DMS 273 (cell line): ENCODE data around the gene PRPS1.
"Not testable (repeated sequence)": the region's sequence is repeated elsewhere in the genome, so short reads cannot be mapped to it uniquely, and the experiment has no call there.

ENCODE experiments used
- DNase-seq: peaks from one replicate; lab custom pipeline; 2025; ENCODE audit not compliant: unreplicated experiment; lab: John Stamatoyannopoulos, UW

PRPS1 gene

DNA sequence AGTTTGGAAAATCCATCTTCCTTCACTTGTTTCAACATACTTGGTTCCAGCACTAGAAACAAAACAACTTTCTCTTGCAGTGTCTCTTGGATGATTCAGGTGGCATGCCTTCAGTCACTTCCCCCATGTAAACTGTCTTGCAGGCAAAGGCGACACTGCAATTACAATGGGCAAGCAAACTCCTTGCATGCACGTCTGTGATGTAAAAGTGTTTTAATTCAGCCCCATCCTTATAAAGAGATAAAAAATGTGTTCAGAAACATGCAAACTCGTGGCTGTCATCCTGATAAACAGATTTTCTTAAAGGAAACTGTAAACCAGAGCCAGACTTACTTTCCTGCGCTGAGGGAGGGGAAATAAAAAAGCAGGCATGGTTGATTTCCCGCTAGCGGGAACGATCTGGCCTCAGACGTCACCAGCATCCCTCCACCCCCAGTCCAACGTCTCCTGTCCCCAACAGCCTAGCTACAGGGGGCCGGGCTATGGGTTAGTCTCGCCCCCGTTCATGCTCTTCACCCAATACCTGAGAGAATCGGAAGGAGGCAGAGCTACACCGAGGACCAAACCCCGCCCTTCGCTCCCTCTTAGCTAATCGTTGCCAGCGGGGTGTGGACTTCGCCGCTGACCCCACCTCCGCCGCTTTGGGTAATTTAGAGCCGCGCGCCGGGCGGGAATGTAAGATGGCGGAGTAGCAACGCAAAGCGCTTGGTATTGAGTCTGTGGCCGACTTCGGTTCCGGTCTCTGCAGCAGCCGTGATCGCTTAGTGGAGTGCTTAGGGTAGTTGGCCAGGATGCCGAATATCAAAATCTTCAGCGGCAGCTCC is at the start of gene PRPS1:
Gene PRPS1 (plus strand): TSS at position 673 of the 824 bp plus-strand sequence. CDS start 119 bp downstream, at position 792.
- DNase-seq = peak; percentile 98

DNA sequence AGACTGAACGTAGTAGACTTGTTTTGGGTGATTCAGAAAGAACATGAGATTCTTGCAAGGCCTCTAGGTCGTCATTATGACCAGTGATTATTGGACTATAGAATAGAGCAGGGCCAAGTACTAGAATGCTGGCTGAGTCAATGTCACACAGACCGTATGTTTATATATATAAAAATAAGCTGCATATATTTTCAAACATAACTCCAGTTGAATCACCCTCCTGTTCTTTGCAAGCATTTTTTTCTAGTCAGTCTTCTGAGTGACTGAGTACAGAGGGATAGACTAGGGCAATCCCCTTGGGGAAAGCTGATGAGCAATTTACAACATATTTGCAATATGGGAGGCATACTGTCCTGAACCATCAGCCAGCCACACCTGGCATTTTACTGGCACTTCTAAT is 48.4 kb upstream of the PRPS1 start:
- DNase-seq = no peak

DNA sequence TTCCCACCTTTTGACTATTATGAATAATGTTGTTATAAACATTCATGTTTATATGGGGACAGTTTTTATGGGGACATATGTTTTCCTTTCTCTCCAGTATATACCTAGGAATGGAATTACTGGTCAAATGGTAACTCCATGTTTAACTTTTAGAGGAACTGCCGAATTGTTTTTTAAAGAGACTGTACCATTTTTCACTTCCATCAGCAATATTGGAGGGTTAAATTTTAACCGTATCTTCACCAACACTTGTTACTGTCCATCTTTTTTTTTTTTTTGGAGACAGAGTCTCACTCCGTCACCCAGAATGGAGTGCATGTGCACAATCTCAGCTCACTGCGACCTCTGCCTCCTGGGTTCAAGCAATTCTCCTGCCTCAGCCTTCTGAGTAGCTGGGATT is 46.4 kb upstream of the PRPS1 start:
- DNase-seq = no peak

DNA sequence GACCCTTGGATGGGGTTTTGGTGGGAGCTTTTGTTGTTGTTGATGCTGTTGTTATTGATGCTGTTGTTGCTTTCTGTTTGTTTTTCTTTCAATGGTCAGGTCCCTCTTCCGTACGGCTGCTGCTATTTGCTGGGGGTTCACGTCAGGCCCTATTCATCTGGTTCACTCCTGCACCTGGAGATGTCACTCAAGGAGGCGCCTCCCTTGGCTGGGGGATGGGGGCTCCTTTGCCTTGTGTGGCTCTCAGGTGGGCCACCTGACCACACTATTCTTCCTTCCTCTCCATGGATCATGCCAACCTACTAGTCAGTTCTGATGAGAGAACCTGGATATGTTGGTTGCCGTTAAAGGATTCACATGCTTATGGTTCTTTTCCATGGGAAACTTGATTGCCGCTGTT is 39.1 kb upstream of the PRPS1 start:
- DNase-seq = no peak

DNA sequence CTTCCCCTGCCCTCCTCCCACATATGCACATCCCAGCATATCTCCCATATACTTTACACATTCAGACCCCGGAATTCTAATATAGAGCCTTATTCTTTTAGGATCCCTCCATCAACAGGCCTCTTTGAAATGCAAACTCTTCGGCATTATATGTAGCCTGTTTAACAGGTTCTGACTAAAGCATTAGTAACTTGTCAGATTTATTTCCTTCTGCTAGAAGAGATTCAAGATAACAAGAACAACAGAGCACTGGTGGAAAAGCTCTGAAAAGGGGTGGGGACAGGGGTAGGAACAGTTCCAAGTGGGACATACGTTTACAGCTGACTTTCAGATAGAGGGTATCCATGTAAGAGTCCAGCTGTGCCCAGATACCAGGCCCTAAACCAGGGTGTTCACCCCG is 31.7 kb upstream of the PRPS1 start:
- no peak for DNase-seq

- no peak for DNase-seq
Measured at GRCh38 chrX:107597264-107597663, 31.0 kb upstream of the PRPS1 start.

DNA sequence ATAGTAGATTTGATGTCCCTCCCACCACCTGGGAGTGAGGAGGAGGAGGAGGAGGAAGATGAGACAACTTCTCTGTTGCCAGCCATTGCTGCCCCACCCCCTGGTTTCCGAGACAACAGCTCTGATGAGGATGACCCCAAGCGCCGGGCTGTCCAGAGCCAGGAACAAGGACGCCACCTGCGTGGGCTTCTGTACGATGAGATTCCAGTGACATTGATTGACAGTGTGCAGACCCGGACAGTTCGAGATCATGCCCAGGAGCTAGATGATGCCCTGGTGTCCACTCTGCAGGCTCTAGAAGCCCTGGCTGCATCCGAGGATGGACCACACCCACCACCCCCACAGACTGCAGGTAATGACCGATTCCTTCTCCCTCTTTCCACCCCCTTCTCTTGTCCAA is 30.5 kb upstream of the PRPS1 start:
- DNase-seq = no peak

DNA sequence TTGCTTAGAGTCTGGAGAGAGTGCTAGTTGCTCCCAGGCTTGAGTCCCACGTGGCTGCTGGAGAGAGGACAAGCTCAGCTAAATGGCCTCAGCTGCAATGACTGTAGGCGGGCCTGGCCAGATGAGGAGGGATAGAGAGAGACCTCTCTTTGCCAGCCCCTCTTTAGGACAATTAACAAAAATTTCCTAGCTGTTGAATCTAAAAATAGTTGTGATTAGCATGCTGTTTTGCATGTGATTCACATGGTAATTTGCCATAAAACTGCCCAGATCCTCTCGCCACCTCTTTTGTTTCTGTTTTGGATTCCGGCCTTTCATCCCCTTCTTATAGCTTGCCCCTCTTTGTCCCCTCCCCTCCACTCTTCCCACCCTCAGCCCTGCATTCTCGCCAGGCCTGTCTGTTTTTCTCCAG is 28.9 kb upstream of the PRPS1 start:
- no peak for DNase-seq

DNA sequence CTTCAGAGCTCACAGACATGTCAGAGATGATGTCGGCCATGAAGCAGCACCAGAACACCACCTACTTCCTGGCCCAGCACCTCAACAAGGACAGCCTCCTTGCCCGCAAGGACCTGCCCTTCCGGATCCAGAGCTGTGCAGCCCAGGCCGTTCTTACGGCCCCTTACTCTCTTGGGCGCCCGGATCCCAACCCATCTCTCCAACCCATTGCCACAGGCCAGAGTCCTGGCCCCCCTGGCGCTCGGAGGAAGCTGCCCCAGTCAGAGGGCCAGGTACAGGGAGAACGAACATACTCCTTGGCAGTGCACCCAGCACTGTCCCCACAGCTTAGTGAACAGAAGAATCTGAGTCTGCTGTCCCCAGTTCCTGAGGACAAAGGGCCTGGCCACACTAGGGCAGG is 27.9 kb upstream of the PRPS1 start:
- no peak for DNase-seq

- no peak for DNase-seq
Measured at GRCh38 chrX:107601326-107601725, 27.0 kb upstream of the PRPS1 start.

- no peak for DNase-seq
Measured at GRCh38 chrX:107601759-107602158, 26.6 kb upstream of the PRPS1 start.

DNA sequence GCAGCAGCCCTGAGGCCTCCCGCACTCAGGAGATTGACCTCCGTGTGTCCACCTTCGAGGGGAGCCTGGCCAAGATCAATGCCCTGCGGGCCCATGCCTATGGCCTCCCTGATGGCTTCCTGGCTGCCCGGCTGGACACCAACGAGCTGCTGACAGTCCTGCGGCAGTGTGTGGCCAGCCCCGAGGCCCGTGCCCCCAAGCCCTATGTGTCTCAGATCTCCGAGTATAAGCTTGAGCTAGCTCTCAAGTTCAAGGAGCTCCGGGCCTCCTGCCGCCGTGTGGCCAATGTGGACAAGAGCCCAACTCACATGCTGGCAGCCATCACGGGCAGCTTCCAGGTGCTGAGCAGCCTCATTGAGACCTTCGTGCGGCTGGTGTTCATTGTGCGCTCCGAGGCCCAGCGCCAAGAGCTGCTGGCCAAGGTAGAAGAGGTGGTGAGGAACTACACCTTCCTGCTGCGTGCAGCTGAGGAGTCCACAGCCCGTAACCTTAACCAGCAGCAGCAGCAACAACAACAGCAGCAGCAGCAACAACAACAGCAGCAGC is 25.5 kb upstream of the PRPS1 start:
- DNase-seq = peak; percentile 10

DNA sequence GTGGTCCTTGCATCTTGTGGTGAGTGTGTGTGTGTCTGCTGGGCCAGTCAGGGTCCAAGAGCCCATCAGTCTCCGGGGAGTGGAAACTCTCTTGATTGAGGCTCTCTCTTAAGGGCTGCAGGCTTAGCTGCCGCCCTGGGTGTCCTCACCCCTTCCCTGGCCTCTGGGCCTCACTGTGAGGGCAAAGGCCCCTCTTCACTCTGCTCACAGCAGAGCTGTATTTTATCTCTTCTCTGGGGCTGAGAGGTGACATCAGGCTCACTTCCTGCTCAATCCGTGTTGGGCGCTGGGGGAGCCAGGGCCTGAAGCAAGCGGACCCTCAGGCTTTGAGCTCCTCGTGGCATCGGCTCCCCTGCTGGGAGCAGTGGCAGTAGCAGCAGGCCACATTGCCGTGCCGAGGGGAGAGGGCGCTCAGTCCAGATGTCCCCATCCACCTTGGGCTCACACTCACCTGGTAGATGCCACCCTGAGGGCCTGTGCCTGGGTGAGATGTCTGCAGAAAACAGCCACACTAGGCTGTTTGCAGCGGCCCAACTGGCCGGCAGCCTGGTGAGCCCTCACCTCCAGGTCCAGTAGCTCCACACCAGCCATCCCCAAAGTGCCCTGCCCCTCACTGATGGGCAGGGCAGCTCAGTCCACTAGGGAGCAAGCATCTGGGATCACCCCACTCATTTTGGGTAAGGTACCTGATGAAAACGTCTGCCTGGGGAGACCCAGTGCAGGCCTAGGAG is 24.7 kb upstream of the PRPS1 start:
- DNase-seq = no peak

DNA sequence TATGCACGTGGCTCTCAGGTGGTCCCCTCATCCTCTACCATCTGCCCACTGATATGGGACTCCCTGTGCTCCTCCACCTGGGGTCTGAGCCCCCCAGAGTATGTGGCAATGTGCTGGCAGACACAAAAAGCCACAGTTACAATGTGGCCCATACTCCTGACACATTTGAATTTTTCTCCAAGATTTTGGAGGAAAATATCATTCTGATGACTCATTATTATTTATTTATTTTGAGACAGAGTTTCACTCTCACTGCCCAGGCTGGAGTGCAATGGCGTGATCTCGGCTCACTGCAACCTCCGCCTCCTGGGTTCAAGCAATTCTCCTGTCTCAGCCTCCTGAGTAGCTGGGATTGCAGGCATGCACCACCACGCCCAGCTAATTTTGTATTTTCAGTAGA is 19.2 kb upstream of the PRPS1 start:
- DNase-seq = not testable (repeated sequence)

GRCh38 chrX:107610667-107611066 is 17.6 kb upstream of the PRPS1 start:
- DNase-seq = peak; percentile 10

- no peak for DNase-seq
Measured at GRCh38 chrX:107619885-107620322, 8.4 kb upstream of the PRPS1 start.

DNA sequence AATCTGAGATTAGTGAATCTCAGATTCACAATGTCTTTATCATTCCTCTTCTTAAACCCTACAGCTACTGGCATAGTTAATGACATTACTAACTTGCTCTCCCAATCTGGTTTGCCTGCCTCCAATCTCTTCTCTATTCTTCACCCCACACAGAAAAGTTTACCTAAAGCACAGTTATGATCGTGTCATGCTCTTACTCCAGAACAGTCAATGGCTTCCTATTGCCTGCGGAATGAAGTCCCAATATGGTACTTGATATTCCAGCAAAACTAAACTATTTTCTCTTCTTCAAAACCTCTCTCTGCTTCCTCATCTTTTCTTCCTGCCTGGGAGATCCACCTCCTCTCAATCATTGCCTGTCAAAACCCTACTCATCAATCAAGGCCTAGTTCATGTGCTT is 3.4 kb upstream of the PRPS1 start:
- no peak for DNase-seq

DNA sequence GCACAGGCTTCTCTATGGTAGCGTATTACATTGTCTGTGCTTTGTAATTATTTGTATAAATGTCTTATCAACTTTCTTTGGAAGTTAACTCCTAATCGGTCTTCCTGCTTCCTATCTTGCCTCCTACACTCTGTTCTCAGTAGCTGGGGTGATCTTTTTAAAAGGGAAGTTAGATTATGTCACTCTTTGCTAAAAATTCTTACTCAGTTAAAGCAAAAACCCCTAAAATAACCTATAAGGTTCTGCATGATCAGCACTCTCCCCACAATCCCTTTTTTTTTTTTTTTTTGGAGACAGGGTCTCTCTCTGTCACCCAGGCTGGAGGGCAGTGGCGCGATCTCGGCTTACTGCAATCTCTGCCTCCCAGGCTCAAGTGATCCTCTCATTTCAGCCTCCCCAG is 2.6 kb upstream of the PRPS1 start:
- no peak for DNase-seq

DNA sequence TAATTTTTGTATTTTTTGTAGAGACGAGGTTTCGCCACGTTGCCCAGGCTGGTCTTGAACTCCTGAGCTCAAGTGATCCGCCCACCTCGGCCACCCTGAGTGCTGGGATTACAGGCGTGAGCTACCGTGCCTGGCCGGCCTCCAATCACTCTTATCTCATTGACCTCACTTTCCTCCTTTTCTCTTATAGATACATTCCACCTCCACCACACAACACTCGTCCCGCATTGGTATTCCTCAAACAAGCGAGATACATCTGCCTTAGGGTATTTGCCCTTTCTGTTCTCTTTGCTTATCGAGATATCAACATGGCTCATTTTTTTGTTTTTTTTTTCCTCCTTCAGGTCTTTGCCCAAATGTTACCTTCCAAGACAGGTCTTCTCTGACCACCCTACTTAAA is 1.8 kb upstream of the PRPS1 start:
- DNase-seq = no peak

DNA sequence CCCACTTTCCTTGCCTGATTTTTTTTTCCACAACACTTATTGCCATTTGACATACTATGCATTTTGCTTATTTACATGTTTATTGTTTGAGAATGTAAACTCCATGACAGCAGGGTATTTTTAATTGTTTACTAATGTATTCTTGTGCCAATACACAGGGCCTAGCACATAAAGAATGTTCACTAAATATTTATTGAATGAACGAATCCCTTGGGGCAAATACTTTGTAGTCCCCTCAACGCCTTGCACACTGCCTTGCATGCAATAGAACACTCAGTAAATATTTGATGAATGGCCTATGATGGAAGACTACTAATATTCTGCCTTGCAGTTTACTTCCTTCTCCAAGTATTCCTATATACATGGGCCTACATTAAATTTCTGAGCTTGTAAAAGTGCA is 1.4 kb upstream of the PRPS1 start:
- DNase-seq = no peak

DNA sequence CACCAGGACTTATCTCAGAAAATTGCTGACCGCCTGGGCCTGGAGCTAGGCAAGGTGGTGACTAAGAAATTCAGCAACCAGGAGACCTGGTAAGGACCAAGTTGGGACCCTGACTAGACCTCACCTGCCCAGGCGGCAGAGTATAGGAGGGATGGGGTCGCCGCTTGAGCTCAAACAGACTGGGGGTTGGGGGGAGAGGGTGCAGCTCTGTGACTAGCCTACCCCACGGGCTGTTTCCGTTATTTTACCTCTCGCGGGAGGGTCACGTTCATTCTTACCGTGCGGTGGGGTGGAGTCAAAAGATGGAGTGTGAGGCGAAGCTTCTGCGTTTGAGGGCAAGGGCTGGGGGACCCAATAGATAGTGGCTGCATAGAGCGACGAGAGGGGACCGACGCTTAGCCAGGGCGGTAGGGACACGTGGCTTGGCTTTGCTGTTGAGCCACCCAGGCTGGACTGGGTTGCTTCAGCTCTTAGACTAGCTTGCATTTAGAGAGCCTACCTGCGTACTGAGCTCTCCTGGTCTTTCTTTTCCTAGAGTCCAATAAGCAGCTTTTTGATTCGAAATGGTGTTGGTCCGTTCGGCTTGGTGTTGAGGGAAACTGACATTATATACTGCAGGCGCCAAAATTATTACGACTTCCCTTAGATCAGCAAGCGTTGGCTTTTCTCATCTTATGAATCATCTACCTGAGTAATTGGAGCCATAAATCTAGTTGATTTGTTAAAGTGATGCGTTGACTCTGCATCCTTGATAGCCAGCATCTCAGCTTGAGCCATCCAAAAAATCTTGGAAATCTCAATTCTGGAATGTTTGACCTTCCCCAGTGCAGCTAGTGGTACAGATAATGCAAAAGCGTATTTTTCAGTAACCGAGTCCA is 591 bp downstream of the PRPS1 start:
- peak; percentile 75 for DNase-seq
